ENCODE results near the gene SMIM3.
"Not testable (repeated sequence)": the region's sequence is repeated elsewhere in the genome, so short reads cannot be mapped to it uniquely, and the experiment has no call there.

The SMIM3 gene

DNA sequence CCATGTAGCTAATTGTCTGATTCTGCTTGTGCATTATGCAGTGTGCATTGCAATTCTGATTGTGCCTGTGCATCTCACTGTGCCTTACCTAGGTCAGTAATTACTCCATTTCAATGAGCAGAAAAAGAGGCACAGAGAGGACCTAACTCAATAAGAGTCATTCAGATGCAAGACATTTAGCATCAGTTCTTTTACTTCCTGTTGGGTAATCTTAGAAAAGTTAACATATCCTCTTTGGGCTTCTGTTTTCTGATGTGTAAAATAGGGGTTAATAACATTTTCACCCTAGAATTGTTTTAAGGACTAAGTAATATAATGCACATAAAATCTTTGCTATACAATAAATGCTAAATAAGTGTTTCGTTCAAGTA, 12.8 kb upstream of the SMIM3 start:
- no peak for DNase-seq

DNA sequence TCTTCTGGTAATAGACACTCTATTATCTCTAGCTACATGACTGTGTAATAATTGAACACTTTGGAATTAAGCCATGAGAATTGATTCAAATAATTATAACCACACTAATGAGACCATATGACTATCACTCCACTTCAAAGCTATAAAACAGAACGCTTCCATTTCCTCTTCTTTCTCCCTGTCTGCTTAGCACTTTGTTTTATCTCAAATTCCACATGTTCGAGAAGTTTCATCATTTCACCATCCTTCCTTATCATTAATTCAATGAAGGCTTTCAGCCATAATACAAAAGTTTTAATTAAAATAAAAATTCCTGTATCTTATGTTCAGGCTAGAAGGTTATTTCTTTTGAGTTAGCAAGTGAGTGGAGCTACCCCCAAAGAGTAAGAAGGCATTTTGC, 12.3 kb upstream of the SMIM3 start:
- no peak for DNase-seq

GRCh38 chr5:150771034-150771795, 7.3 kb upstream of the SMIM3 start:
- DNase-seq, result no peak

DNA sequence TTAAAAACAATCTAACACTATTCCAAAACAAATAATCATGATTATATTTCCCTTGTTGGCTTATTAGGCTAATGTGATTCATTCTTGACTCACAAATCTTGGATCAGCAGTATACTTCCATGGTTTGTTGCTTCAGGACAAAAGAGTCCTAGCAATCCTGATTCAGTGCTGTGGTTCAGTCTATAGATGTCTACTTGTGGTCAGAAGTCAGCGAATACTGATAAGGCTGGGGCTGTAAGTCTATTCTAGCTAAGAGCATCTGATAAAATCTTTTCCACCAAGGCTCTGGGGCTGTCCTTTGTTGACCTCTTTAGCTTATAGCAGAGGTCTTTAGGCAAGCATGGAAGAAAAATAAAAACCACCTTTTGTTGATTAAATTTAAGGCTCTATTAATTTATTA, 4.4 kb upstream of the SMIM3 start:
- no peak for DNase-seq

DNA sequence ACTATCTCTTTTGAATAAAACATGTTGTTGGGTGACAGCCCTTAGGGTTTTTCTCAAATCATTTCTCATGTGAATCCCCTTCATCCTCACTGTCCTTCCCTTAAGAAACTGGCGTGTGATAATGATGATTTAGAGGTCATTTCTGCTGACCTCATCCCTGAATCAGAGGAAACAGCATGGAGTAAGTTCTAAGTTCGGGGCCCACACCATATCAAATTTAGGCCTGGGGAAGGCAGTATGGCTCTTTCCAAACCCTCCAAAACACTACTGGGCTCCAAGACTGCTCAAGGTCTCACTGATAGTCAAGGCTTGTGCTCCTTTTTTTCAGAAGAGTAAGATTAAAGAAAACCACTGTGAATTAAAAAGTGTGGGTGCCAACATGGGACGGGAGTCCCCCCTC, 872 bp upstream of the SMIM3 start:
- DNase-seq, result no peak

DNA sequence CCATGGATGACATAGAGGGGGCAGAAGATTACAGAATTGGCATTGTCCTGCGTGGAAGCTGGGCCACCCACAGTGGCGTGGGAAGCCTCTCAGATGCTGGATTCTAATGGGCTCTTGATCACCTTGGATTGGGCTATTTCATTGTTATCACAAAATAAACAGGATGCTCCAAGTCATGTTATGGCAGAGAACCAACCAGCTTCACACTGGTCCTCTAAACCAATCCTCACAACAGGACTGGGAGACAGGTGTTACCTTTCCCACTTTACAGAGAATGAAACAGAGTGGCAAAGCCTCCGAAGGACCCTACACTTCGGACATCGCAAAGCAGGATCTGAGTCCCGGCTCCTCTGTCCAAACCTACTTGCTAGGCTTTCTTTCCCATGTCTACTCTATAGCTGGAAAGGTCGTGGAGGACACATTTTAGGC, 455 bp upstream of the SMIM3 start:
- peak; percentile 1 for DNase-seq

DNA sequence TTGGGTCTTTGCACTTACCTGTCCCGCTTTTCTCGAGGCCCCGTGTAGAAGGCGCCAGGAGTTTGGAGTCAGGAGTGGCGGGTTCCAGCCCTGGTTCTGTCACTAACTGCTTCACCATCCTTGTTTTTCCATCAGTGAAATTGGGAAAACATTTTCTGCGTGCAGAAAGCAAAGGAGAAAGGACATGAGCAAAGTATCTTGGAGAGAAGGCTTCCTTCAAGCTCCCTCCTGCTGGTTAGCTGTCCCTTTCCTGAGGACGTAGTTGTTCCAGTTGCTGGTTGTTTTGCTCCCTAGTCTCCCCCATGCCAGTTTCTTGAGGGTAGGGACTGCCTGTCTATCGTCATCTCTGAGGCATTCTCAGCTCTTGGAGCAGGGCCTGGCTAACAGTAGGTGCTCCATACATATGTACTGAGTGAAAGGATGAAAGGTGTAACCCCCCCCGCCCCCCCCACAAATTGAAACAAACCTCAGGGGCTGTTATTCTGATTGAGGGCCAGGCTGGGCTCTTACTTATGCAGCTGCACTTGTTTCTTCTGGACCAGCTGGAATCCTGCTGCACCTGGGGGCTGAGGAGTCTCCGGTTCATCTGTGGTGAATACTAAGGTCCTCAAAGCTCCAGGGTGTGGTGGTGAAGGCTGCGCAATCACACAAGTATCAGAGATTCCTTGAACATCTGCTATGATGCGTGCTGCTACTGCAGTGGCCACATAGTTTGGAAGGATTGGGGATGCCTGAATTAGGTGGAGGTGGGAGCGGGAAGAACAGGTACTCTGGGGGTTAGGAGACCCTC, 1.0 kb downstream of the SMIM3 start:
- DNase-seq, result no peak

- DNase-seq, result no peak
Observed at GRCh38 chr5:150780187-150780692, 1.7 kb downstream of the SMIM3 start.

- DNase-seq, result no peak
Observed at GRCh38 chr5:150780816-150781221, 2.3 kb downstream of the SMIM3 start.

- no peak for DNase-seq
Observed at GRCh38 chr5:150781706-150782614, 3.4 kb downstream of the SMIM3 start.

- DNase-seq, result no peak
Observed at GRCh38 chr5:150782850-150783249, 4.3 kb downstream of the SMIM3 start.

DNA sequence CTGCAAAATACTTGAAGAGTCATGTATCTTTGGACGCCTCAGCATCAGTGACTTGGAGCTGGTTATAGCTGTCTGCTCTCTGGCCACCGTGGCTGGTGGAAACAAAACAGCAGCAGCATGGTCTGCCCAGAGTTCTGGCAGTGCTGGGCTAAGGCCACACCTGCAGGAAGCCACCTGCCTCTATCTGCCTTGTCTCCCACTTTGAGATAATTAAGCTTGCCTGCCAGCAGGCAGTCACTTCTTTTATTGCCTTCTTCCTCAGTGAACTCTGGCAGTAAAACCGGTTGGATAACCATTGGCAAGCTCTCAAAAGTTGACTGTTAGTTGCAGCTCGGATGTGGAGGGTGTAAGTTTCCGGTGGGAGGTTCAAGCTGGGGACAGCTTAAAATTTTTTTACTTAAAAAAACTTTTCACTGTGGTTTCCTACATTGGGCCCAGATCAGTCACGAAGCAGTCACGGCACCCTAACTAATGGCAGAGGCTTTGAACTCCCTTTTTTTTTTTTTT, 4.9 kb downstream of the SMIM3 start:
- DNase-seq, result peak; percentile 28

DNA sequence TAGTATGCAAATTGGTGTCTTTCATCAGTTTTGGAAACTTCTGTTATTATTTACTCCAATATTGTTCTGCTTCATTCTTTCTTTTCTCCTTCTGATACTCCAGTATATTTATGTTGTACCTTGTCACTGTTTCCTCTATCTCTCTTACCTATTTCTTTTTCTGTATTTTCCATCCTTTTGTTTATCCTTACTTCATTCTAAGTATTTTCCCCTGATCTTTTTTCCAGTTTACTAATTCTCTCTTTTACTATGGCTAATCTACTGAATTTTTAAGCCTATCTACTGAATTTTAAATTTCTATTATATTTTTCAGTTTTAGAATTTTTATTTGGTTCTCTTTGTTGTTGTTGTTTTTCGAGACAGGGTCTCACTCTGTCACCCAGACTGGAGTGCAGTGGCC, 7.4 kb downstream of the SMIM3 start:
- DNase-seq, result no peak

DNA sequence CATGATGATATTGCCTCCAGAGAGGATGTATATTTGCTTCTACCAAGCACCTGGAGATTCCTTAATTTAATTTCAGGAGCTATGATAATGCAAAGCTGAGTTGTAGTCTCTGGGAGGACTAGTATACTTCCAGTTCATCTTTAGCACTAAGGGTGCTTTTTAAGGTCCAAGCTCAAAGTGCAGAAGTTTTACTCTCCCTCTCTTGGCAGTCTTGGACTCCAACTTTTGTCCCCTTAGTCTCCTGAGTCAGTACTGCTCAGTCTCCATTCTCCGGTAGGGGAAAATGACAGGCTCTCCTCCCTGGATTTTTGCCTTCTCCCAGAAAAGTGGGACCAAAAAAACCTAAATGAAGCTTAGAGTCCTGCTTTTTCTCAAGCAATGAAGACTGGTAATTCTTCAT, 8.3 kb downstream of the SMIM3 start:
- no peak for DNase-seq

GRCh38 chr5:150787656-150788055, 9.1 kb downstream of the SMIM3 start:
- no peak for DNase-seq

DNA sequence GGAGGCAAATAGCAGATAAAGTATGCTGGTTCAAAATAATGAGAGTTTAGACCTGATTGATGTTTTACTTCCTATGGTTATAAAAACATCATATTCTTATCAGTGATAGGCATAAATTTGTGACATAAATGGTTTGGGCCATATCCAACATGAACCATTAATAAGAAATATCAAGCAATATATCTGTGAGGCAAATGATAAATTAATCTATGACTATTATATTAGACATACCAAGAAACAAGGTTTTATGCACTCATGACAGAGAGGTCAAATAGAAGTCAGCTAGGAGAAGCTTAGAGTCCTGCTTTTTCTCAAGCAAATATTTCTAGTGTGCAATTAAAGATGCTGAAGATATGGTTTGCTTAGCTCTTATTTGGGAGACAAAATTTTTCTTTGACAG, 10.4 kb downstream of the SMIM3 start:
- no peak for DNase-seq

DNA sequence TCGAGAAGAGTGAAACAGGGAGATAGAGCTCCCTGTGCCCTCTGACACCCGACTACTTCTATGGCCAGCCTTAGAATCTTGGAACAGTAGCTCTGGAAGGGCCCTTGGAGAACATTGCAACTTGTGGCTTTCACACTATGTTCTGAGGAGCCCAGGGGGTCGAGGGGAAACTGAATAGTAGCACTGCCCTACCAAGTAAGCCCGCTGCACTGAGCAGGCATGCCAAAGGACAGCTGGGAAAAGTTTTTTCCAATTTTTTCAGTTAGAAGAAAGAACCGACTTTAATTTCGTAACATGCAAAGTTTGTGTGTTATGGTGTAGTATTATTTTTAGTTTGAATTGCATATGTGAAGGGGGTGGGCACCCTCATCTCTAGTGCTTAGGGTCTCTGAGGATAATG, 10.9 kb downstream of the SMIM3 start:
- no peak for DNase-seq

GRCh38 chr5:150789943-150790611, 11.5 kb downstream of the SMIM3 start:
- no peak for DNase-seq

- no peak for DNase-seq
Observed at GRCh38 chr5:150791536-150791935, 13.0 kb downstream of the SMIM3 start.

- not testable (repeated sequence) for DNase-seq
Observed at GRCh38 chr5:150793423-150793888, 14.9 kb downstream of the SMIM3 start.

DNA sequence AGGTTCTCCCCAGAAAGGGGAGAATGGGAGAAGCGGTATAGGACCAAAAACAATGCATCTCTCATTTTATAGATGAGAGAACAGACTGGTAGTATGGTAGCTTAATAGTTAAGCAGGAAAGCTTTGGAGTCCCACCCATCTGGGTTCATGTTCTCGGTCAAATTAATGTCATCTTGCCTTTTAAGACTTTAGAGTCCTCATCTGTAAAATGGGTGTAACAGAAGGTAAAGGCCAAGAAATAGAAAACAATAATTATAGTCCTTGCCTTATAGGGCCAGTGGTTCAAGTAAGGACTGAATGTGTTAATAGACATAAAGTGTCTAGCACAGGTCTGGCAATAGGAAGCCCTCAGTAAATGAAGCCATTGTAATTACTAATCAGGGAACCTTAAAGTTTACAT, 16.4 kb downstream of the SMIM3 start:
- no peak for DNase-seq

DNA sequence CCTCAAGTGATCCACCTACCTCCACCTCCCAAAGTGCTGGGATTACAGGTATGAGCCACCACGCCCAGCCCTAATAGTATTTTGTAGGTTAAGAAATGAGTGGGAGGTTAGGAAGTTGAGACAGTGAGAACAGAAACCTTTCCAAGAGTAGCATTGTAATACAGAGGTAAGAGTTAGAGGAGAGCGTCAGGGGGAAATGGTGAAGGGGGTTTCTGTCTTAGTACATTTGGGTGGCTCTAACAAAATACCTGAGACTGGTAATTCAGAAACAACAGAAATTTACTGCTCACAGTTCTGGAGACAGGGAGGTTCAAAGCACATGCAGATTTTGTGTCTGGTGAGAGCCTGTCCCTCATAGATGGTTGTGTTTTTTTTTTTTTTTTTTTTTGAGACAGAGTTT, 18.8 kb downstream of the SMIM3 start:
- no peak for DNase-seq

Measured in DMS153 (cell line).